GM12875 (cell line): ENCODE data around the gene NES.

Experiments used
- H3K4me3 ChIP-seq: one replicate; pipeline ENCODE4 v1.5.1; 2011; ENCODE audit warnings: low read depth, low read length, control low read depth
- TF ChIP-seq, protein P1 (sequence below): IDR thresholded peaks from 2 replicates; pipeline ENCODE4 v1.5.1; 2011; ENCODE audit warnings: low read depth, mild to moderate bottlenecking, control low read depth, inconsistent platforms, low read length, moderate library complexity, borderline replicate concordance; ENCODE audit not compliant: insufficient read depth

Gene NES

DNA sequence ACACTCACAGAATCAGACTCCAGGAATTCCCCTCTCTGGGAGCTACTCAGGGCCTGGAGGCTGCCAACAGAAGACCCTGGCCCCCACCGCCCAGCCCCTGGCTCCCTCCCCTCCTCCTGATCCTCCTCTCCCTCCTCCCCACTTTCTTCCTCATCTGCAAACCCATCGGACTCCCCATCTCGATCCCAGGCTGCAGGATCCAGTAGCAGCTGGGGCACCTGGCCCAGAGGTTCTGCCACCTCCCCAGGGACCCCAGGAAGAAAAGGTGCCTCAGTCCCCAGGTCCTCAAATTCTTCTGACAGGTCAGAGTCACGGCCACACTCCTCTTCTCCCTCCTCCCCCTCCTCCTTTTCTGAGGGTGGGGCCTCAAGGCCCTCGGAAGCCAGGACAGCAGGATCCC is 7.4 kb downstream of the NES start:
- TF ChIP-seq, protein P1, sequence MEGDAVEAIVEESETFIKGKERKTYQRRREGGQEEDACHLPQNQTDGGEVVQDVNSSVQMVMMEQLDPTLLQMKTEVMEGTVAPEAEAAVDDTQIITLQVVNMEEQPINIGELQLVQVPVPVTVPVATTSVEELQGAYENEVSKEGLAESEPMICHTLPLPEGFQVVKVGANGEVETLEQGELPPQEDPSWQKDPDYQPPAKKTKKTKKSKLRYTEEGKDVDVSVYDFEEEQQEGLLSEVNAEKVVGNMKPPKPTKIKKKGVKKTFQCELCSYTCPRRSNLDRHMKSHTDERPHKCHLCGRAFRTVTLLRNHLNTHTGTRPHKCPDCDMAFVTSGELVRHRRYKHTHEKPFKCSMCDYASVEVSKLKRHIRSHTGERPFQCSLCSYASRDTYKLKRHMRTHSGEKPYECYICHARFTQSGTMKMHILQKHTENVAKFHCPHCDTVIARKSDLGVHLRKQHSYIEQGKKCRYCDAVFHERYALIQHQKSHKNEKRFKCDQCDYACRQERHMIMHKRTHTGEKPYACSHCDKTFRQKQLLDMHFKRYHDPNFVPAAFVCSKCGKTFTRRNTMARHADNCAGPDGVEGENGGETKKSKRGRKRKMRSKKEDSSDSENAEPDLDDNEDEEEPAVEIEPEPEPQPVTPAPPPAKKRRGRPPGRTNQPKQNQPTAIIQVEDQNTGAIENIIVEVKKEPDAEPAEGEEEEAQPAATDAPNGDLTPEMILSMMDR: no peak
- no peak overlapping the region for H3K4me3 ChIP-seq

DNA sequence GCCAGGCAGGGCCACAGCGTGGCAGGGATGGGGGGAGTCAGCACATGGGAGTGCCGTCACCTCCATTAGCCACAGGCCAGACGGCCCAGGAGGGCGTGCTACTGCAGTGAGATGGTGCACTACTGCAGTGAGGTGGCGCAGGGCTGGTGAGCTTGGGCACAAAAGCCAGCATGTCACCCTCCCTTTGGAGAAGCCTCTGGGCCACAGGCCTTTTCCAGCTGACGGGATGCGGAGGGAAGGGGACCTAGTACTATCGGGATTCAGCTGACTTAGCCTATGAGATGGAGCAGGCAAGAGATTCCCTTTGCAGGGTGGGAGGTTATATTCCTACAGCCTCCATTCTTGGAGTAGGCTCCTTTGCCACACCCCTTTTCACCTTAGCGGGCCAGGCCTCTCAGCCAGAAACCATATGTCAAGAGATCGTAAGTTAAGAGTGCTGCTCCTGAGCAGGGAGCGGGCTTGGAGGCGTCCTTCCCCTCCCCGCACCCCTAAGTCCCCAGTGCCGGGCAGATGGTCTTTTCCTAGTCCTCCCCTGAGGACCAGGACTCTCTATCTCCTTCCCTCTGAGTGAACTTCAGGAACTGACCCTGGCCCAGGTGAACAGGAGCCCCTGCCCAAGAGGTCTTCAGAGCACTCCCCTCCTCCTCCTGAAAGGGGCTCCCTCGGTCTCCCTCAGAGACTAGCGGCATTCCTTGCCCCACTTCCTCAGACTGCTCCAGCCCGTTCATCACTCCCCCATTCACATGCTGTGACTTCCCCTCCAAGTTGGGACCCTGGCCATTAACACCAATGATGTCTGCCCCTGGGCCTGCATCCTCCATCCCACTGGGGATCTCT is 8.2 kb downstream of the NES start:
- H3K4me3 ChIP-seq: no peak overlapping the region
- TF ChIP-seq, protein P1: no peak

DNA sequence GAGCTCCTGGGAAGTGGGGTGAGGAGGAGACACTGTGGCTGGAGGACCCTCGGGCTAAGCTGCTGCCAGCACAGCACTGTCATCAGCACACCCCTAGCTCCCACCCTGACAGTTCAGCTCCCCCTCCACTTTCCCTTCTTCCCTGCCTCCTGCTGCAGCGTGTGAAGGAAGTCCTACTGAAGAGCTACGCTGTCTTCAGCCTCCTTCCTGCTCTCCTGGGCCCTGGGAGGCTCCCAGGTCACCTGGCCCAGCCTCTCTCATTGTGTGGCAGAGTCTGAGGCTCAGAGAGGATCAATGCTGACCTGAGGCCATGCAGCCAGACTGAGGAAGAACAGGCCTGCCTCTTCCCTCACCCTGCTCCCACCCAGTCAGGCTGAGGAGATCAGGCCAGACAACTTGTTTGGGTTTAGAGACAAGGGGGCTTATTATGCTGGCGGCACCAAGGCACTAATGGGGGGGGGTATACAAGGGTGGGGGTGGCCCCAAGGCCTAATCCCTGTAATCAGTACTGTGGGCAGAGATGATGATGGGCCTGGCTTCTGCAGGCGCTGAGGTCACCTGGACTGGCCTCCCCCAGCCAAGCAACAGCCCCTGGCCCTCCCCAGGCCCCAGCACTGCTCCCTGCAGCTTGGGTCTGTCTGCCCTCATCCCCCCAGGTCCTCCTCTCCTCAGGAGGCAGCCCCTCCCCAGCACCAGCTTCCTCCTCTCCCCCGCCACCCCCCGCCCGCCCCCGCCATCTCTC is 9.1 kb downstream of the NES start:
- TF ChIP-seq, protein P1: no peak
- no peak overlapping the region for H3K4me3 ChIP-seq

DNA sequence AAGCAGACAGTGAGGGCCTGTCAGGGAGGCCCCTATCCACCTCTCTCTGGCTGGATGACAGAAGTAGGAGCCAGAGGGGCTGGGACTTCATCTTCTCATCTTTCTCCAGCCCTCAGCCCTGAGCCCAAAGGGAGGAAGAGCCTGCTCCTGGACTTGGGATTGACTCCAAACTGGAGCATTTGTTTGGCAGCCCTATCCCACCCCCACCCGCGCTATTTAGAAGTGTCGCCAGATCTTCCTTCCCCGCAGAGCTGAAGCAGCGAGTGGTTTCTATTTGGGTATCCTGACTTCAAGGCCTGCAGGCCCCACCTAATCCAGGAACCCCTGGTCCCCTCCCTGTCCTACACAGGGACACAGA is 9.6 kb downstream of the NES start:
- TF ChIP-seq, protein P1: no peak
- H3K4me3 ChIP-seq: no peak overlapping the region

DNA sequence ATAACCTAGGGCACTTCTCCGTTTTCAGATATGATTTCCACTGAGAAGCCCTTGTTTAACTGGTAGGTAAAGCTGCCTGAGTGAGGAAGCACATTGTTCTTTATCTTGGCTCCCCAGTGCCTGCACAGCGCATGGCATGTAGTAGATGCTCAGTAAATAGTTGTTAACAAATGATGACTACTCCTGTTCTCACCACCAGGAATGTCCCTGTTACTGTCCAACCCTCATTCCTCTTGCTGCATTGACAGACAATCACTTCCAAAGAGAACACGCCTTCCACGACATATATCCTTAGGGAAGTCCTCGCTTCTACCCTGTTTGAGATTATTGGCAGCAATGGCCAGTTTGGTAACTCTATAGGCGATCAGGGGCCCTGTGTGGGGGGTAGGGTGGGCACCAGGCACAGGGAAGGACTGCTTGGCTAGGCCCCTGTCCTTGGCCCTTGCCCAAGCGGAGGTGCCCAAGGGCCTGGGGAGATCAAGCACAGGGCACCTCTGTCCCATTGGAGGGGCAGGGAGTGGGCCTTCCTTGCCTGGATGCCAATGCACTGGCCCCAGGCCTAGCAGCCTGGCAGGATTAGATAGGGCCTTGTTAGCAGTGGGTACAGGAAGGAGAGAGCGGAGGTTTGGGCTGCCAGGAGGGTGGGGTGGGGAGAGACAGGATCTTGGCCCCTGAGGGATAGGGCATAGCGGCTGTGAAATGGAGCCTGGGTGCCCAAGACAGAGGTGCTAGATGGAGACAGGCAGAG is 10.2 kb downstream of the NES start:
- no peak overlapping the region for H3K4me3 ChIP-seq
- TF ChIP-seq, protein P1: no peak

DNA sequence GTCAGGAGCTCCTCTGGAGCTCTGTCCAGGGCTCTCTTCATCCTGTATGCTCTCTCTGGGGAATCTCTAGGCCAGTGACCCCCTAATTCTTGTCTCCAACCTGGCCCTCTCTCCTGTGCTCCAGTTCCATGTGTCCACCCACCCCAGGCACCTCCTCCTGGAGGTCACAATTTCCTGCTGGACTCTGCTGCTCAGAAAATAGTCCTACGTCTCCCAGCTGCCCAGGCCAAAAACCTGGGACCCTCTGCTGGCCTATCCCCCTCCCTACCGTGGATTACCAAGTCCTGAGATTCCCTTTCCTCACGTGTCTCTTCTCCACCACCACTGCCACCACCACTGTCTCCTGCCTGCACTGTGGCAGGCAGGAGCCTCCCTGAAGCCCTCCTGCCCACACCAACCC is 11.7 kb downstream of the NES start:
- no peak overlapping the region for H3K4me3 ChIP-seq
- TF ChIP-seq, protein P1: no peak
